T-helper 9 cell (primary cell): ENCODE results near the gene C1orf21.

Experiments used
- DNase-seq: peaks from one replicate; pipeline ENCODE4 v3.0.0-alpha.2; 2020

The C1orf21 gene

GRCh38 chr1:184665360-184665759 lies 278.5 kb downstream of the C1orf21 start:
- DNase-seq: no peak

GRCh38 chr1:184669391-184669790 lies 282.6 kb downstream of the C1orf21 start:
- DNase-seq: no peak

- no peak for DNase-seq
These were observed 285.3 kb downstream of the C1orf21 start for GRCh38 chr1:184672013-184672726.

- DNase-seq: no peak
These were observed 286.5 kb downstream of the C1orf21 start for GRCh38 chr1:184673305-184673704.

GRCh38 chr1:184677344-184677743 lies 290.5 kb downstream of the C1orf21 start:
- DNase-seq: no peak
